GM12878 (cell line): ENCODE data around the gene ANKRD26. TPM values are rescaled to one million over a fixed set of nuclear protein-coding genes. Genes with fewer than 3 reads are reported as not detected.

Experiments used
- ATAC-seq: fragments of 200-7000 bp; cut with Tn5 transposase; 3 replicates; pipeline ENCODE4 v1.9.1; 2020; ENCODE audit warnings: mild to moderate bottlenecking, moderate library complexity
- BruUV-seq: library from RNA; stranded (reverse); fragments of 400-500 nt; replicated peaks from 2 replicates; lab custom pipeline; 2021; lab: Mats Ljungman, UMichigan
- CTCF ChIA-PET: fragments of 300-600 bp; sonication (Branson Sonifier 250); formaldehyde crosslinking; extraction: SDS; loops from one replicate; lab custom pipeline; 2021; ENCODE audit warnings: inconsistent platforms; lab: Yijun Ruan, JAX
- POLR2A ChIA-PET: fragments of 350-600 bp; formaldehyde crosslinking; extraction: SDS; loops from one replicate; lab custom pipeline; 2021; ENCODE audit warnings: inconsistent platforms; lab: Charles Lee
- RAD21 ChIA-PET: fragments of 300-600 bp; sonication (Branson Sonifier 250); formaldehyde crosslinking; loops from one replicate; lab custom pipeline; 2023; ENCODE audit warnings: antibody characterized with exemption; ENCODE audit not compliant: unreplicated experiment; lab: Charles Lee
- SMC1A ChIA-PET: fragments of 300-600 bp; sonication (Branson Sonifier 250); formaldehyde crosslinking; loops from one replicate; lab custom pipeline; 2023; ENCODE audit not compliant: unreplicated experiment, uncharacterized antibody; lab: Charles Lee
- DNase-seq: peaks from one replicate; pipeline ENCODE4 v3.0.0-alpha.2; 2011; ENCODE audit warnings: low read depth, low spot score
- FAIRE-seq: peaks from 3 replicates; lab custom pipeline; 2011; peaks lifted over from hg19 to GRCh38; lab: Jason Lieb, UNC
- H2AFZ ChIP-seq: 2 replicates; pipeline ENCODE4 v1.6.0; 2011; ENCODE audit warnings: low read depth, low read length, control low read depth; ENCODE audit not compliant: control insufficient read depth
- H3K27ac ChIP-seq: 2 replicates; pipeline ENCODE4 v1.5.1; 2011; ENCODE audit warnings: control low read depth; ENCODE audit not compliant: control insufficient read depth, insufficient read depth
- H3K27me3 ChIP-seq, 2 experiments: replicated peaks in 1 of 2; 2 replicates each; pipeline versions ENCODE4 v1.6.0 to v1.6.1; 2011; ENCODE audit warnings: low read length in 1 of 2; ENCODE audit not compliant: control insufficient read depth in 2 of 2, insufficient read depth in 2 of 2
- H3K36me3 ChIP-seq, 2 experiments: 2 replicates each; pipeline ENCODE4 v1.5.1; 2011; ENCODE audit warnings: low read length in 1 of 2; ENCODE audit not compliant: control insufficient read depth in 2 of 2, insufficient read depth in 2 of 2
- H3K4me1 ChIP-seq: 2 replicates; pipeline ENCODE4 v1.6.1; 2011; ENCODE audit warnings: mild to moderate bottlenecking, low read length, moderate library complexity, mixed read lengths; ENCODE audit not compliant: control insufficient read depth, insufficient read depth
- H3K4me2 ChIP-seq: 2 replicates; pipeline ENCODE4 v1.6.0; 2011; ENCODE audit warnings: control low read depth; ENCODE audit not compliant: control insufficient read depth, insufficient read depth
- H3K4me3 ChIP-seq: fragments of 200-600 bp; sonication (generic); 2 replicates; pipeline ENCODE4 v1.5.1; 2016
- H3K79me2 ChIP-seq: 2 replicates; pipeline ENCODE4 v1.6.0; 2011; ENCODE audit warnings: low read length; ENCODE audit not compliant: control insufficient read depth, insufficient read depth
- H3K9ac ChIP-seq: 2 replicates; pipeline ENCODE4 v1.8.0; 2011; ENCODE audit warnings: low read length, control low read depth, mixed read lengths; ENCODE audit not compliant: control insufficient read depth, insufficient read depth
- H3K9me3 ChIP-seq: replicated peaks from 3 replicates; pipeline ENCODE4 v1.5.1; 2011; ENCODE audit warnings: mild to moderate bottlenecking, low read length; ENCODE audit not compliant: control insufficient read depth, insufficient read depth
- H4K20me1 ChIP-seq: 2 replicates; pipeline ENCODE4 v1.6.0; 2011; ENCODE audit not compliant: control insufficient read depth, insufficient read depth
- CHD4 ChIP-seq: fragments of 200-600 bp; sonication (generic); IDR thresholded peaks from 2 replicates; pipeline ENCODE4 v1.6.1; 2016; ENCODE audit warnings: mild to moderate bottlenecking
- CTCF ChIP-seq, 3 experiments: IDR thresholded peaks in 2 of 3; conservative IDR thresholded peaks in 1 of 3; 2 replicates each; pipeline ENCODE4 v1.5.1; 2011; ENCODE audit warnings: low read depth in 3 of 3, low read length in 3 of 3, mild to moderate bottlenecking in 3 of 3, control low read depth in 2 of 3, moderate library complexity in 2 of 3, inconsistent platforms in 1 of 3, mixed read lengths in 1 of 3; ENCODE audit not compliant: control insufficient read depth in 2 of 3, insufficient read depth in 1 of 3; ENCODE audit errors: extremely low read depth in 1 of 3
- DPF2 ChIP-seq: fragments of 450-650 bp; IDR thresholded peaks from 2 replicates; pipeline ENCODE4 v1.6.1; 2017; ENCODE audit warnings: mild to moderate bottlenecking
- IRF5 ChIP-seq: fragments of 450-650 bp; IDR thresholded peaks from 2 replicates; pipeline ENCODE4 v1.6.1; 2017; ENCODE audit warnings: borderline replicate concordance
- KDM1A ChIP-seq: fragments of 200-600 bp; sonication (generic); IDR thresholded peaks from 2 replicates; pipeline ENCODE4 v1.6.1; 2016; ENCODE audit warnings: borderline replicate concordance
- LARP7 ChIP-seq: fragments of 450-650 bp; IDR thresholded peaks from 2 replicates; pipeline ENCODE4 v1.6.1; 2017; ENCODE audit warnings: mild to moderate bottlenecking
- MEF2A ChIP-seq: IDR thresholded peaks from 2 replicates; pipeline ENCODE4 v1.6.1; 2011; ENCODE audit warnings: low read depth, mild to moderate bottlenecking, low read length, moderate library complexity; ENCODE audit not compliant: insufficient read depth
- MYC ChIP-seq: IDR thresholded peaks from 2 replicates; pipeline ENCODE4 v1.6.1; 2011; ENCODE audit warnings: mild to moderate bottlenecking, low read length, moderate library complexity, inconsistent platforms; ENCODE audit not compliant: insufficient read depth, insufficient replicate concordance, insufficient read length, severe bottlenecking
- PAX8 ChIP-seq: fragments of 450-650 bp; IDR thresholded peaks from 2 replicates; pipeline ENCODE4 v1.6.1; 2017; ENCODE audit warnings: mild to moderate bottlenecking, moderate library complexity
- POLR2A ChIP-seq: IDR thresholded peaks from 2 replicates; pipeline ENCODE4 v1.6.1; 2011; ENCODE audit warnings: low read depth, mild to moderate bottlenecking, low read length
- RAD21 ChIP-seq: IDR thresholded peaks from 2 replicates; pipeline ENCODE4 v1.6.1; 2011; ENCODE audit warnings: mild to moderate bottlenecking, low read depth, low read length, moderate library complexity; ENCODE audit not compliant: insufficient read depth
- RAD51 ChIP-seq: fragments of 450-650 bp; IDR thresholded peaks from 2 replicates; pipeline ENCODE4 v1.6.1; 2016; ENCODE audit warnings: moderate library complexity, mild to moderate bottlenecking, inconsistent platforms
- SIN3A ChIP-seq: IDR thresholded peaks from 2 replicates; pipeline ENCODE4 v1.6.1; 2012; ENCODE audit warnings: low read depth, low read length, improper control_type of control experiment
- SIX5 ChIP-seq: IDR thresholded peaks from 2 replicates; pipeline ENCODE4 v1.6.1; 2011; ENCODE audit warnings: mild to moderate bottlenecking, low read depth, low read length, moderate library complexity; ENCODE audit not compliant: severe bottlenecking
- TARDBP ChIP-seq: IDR thresholded peaks from 2 replicates; pipeline ENCODE4 v1.6.1; 2016; ENCODE audit warnings: borderline replicate concordance
- ZBTB33 ChIP-seq: fragments of 450-650 bp; IDR thresholded peaks from 2 replicates; pipeline ENCODE4 v1.6.1; 2017; ENCODE audit warnings: mild to moderate bottlenecking
- ZNF622 ChIP-seq: fragments of 450-650 bp; IDR thresholded peaks from 2 replicates; pipeline ENCODE4 v1.6.1; 2017; ENCODE audit warnings: mild to moderate bottlenecking, inconsistent platforms
- WGBS: methylation state at CpG from one replicate; pipeline ENCODE4 v1.1.6; 2016; ENCODE audit warnings: low lambda C conversion rate; ENCODE audit not compliant: insufficient replicate concordance, insufficient coverage; ENCODE audit errors: missing lambda C conversion rate; 5-methylcytosine and 5-hydroxymethylcytosine counted together
- in situ Hi-C: fragments of 300-500 bp; cut with MboI; formaldehyde crosslinking; loops from 9 replicates; pipeline ENCODE4 v1.14.3; 2018; ENCODE audit warnings: mixed read lengths
- intact Hi-C: fragments of 100-400 bp; cut with micrococcal nuclease; formaldehyde crosslinking; loops from one replicate; pipeline ENCODE4 v1.14.2; 2022; ENCODE audit not compliant: unreplicated experiment
- polyA plus RNA-seq, 11 experiments: library from polyadenylated mRNA; depleted of rRNA in 4 of 11; unstranded in 6 of 11; stranded (reverse) in 5 of 11; fragments of >200 nt; fragmentation: Nextera tagmentation in 4 of 11; fragmentation: Illumina TruSeq in 1 of 11; extraction: Ambion mirVana in 4 of 11; extraction: Trizol in 1 of 11; gene quantifications; 1 replicate in 1 of 11; 2 replicates in 10 of 11; pipeline versions ENCODE4 v1.2.1 to v1.2.3, GENCODE V29; 2011 to 2016; ENCODE audit warnings: inconsistent platforms in 2 of 11, missing spikeins in 2 of 11, low read depth in 1 of 11
- total RNA-seq, 4 experiments: library from RNA; depleted of rRNA in 3 of 4; stranded (reverse); fragments of >200 nt in 3 of 4; fragmentation: Illumina TruSeq in 1 of 4; extraction: Trizol in 1 of 4; gene quantifications; 2 replicates each; pipeline versions ENCODE4 v1.2.1 to v1.2.3, GENCODE V29; 2013 to 2021

ANKRD26 gene
- total and polyA plus RNA-seq, 10 of the 15 experiments (the other 5 are each of a cell fraction or from before 2014, with no cell fraction given) = 2.3 to 12.0 (median 5.1) TPM

DNA sequence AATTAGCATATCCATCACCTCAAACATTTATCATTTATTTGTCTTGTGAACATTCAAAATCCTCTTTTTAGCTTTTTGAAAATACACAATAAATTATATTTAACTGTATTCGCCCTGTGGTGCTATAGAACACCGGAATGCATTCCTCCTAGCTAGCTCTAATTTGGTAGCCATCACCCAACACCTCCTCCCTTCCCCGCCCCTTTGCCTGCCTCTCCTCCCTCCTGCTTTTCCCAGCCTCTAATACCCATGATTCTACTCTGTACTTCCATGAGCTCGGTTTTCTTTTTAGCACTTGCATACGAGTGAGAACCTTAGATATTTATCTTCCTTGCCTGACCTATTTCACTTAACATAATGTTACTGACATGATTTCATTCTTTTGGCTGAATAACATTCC, 80.1 kb downstream of the ANKRD26 start (continued):
- TF ChIP-seq CTCF (IDR thresholded peaks at IDR 0.05 in 2 of 3, conservative IDR thresholded peaks at IDR 0.05 in 1 of 3; ENCODE audit: control insufficient read depth in 2 of 3, extremely low read depth in 1 of 3, insufficient read depth in 1 of 3, low read depth in 3 of 3, low read length in 3 of 3) = no peak
- TF ChIP-seq KDM1A = no peak
- TF ChIP-seq ZNF622 = no peak
- TF ChIP-seq PAX8 = no peak
- TF ChIP-seq CHD4 = no peak
- no peak for TF ChIP-seq POLR2A
- TF ChIP-seq MEF2A = no peak
- no peak for TF ChIP-seq SIX5

GRCh38 chr10:27019827-27020226, 80.5 kb downstream of the ANKRD26 start:
- ChIA-PET RAD21 (no interaction called here), SMC1A (interaction anchor here (0.9 kb wide), 1 partner anchor 8 kb away, joined by 4 read pairs; no protein-coding TSS in a partner anchor), POLR2A (interaction anchor here (0.7 kb wide), 1 partner anchor 238 kb away, joined by 3 read pairs; no protein-coding TSS in a partner anchor), CTCF (interaction anchor here (1.1 to 1.9 kb wide), 2 partner anchors 9 to 10 kb away, joined by 3 to 6 read pairs; no protein-coding TSS in a partner anchor)
- H3K9ac ChIP-seq = no peak overlapping the region
- FAIRE-seq = no peak
- no peak overlapping the region for H3K27ac ChIP-seq
- no peaks in the 10 kb centered on the region for H3K79me2 ChIP-seq
- no peaks in the 10 kb centered on the region for H3K4me1 ChIP-seq
- H3K9me3 ChIP-seq = no peaks in the 10 kb centered on the region
- H3K4me3 ChIP-seq = no peak overlapping the region
- no TSS peak for BruUV-seq
- H4K20me1 ChIP-seq = no peaks in the 10 kb centered on the region
- intact Hi-C loops = no loop called here
- no peak for DNase-seq
- WGBS = 86% methylated on average over 4 of the region's 4 CpGs
- H2AFZ ChIP-seq = no peak overlapping the region
- H3K36me3 ChIP-seq = no peaks in the 10 kb centered on the region
- H3K4me2 ChIP-seq = no peak overlapping the region
- H3K27me3 ChIP-seq = no peaks in the 10 kb centered on the region
- in situ Hi-C loops = no loop called here
- ATAC-seq = no peak
- no peak for TF ChIP-seq CTCF (IDR thresholded peaks at IDR 0.05 in 2 of 3, conservative IDR thresholded peaks at IDR 0.05 in 1 of 3; ENCODE audit: control insufficient read depth in 2 of 3, extremely low read depth in 1 of 3, insufficient read depth in 1 of 3, low read depth in 3 of 3, low read length in 3 of 3)
- no peak for TF ChIP-seq LARP7
- no peak for TF ChIP-seq SIN3A
- TF ChIP-seq TARDBP = no peak
- no peak for TF ChIP-seq RAD51
- TF ChIP-seq IRF5 = no peak
- no peak for TF ChIP-seq RAD21
- no peak for TF ChIP-seq ZBTB33
- no peak for TF ChIP-seq DPF2
- TF ChIP-seq MYC = no peak
